ENCODE results near the gene PCED1A.

PCED1A gene

DNA sequence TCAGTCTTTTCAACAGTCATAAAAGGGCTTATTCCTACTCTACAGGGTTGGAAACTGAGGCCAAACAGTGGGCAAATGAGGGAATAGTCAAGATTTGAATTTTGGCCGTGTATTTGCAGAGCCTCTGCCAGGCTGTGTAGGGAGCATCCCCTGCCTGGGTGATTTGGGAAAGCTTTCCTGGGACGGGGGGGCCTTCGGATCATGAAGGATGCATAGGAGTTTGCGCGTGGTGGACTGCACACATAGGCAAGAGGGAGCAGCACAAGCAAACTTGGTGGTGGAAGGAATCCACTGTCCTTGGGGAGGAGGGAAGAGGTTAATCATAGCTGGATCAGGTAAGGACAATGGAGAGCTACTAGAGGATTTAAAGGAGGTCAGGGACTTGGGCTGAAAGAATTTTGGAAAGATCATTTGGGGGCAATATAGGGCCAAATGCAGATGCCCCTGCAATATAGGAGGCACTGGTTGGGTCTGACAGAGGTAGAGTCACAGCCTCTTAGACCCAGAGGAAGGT is 35.3 kb upstream of the PCED1A start:
- Histone ChIP-seq H3K27ac (replicated peaks) (no peak overlapping the region), H3K27me3 (ENCODE audit: insufficient read depth, poor library complexity, severe bottlenecking) (no peaks in the 10 kb centered on the region), H3K4me3 (replicated peaks; ENCODE audit: insufficient read depth, low read length) (no peak overlapping the region)
- no peak for DNase-seq (ENCODE audit: low read depth in 1 of 2, low spot score in 1 of 2)
- TF ChIP-seq, protein P1, sequence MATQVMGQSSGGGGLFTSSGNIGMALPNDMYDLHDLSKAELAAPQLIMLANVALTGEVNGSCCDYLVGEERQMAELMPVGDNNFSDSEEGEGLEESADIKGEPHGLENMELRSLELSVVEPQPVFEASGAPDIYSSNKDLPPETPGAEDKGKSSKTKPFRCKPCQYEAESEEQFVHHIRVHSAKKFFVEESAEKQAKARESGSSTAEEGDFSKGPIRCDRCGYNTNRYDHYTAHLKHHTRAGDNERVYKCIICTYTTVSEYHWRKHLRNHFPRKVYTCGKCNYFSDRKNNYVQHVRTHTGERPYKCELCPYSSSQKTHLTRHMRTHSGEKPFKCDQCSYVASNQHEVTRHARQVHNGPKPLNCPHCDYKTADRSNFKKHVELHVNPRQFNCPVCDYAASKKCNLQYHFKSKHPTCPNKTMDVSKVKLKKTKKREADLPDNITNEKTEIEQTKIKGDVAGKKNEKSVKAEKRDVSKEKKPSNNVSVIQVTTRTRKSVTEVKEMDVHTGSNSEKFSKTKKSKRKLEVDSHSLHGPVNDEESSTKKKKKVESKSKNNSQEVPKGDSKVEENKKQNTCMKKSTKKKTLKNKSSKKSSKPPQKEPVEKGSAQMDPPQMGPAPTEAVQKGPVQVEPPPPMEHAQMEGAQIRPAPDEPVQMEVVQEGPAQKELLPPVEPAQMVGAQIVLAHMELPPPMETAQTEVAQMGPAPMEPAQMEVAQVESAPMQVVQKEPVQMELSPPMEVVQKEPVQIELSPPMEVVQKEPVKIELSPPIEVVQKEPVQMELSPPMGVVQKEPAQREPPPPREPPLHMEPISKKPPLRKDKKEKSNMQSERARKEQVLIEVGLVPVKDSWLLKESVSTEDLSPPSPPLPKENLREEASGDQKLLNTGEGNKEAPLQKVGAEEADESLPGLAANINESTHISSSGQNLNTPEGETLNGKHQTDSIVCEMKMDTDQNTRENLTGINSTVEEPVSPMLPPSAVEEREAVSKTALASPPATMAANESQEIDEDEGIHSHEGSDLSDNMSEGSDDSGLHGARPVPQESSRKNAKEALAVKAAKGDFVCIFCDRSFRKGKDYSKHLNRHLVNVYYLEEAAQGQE (IDR thresholded peaks at IDR 0.05; ENCODE audit: insufficient replicate concordance, low read depth): no peak
- TF ChIP-seq, protein P2, sequence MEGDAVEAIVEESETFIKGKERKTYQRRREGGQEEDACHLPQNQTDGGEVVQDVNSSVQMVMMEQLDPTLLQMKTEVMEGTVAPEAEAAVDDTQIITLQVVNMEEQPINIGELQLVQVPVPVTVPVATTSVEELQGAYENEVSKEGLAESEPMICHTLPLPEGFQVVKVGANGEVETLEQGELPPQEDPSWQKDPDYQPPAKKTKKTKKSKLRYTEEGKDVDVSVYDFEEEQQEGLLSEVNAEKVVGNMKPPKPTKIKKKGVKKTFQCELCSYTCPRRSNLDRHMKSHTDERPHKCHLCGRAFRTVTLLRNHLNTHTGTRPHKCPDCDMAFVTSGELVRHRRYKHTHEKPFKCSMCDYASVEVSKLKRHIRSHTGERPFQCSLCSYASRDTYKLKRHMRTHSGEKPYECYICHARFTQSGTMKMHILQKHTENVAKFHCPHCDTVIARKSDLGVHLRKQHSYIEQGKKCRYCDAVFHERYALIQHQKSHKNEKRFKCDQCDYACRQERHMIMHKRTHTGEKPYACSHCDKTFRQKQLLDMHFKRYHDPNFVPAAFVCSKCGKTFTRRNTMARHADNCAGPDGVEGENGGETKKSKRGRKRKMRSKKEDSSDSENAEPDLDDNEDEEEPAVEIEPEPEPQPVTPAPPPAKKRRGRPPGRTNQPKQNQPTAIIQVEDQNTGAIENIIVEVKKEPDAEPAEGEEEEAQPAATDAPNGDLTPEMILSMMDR (IDR thresholded peaks at IDR 0.05; ENCODE audit: insufficient read depth, low read length): no peak
- TF ChIP-seq POLR2AphosphoS5 (IDR thresholded peaks at IDR 0.05; ENCODE audit: low read depth): no peak
- no peak for TF ChIP-seq SPI1 (IDR thresholded peaks at IDR 0.05; ENCODE audit: borderline replicate concordance, low read depth)
- no peak for TF ChIP-seq GABPA (IDR thresholded peaks at IDR 0.05; ENCODE audit: low read depth)

DNA sequence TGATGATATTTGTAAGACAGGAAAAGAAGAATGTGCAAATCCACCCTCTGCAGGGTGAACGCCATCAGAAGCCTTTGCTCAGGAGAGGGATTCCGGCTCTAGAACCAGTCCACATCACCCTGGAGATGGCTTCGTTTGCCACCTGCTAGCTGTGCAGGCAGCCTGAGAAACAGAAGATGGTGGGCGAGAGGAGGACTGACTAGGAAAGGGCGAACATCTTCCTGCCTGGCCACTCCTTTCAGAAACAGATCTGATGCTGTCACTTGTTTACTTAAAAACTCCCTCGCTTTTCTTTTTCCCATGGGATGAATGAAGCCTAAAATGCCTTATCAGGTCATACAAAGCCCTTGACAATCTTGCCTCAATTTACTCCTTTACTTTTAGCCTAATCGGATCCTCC is 34.0 kb upstream of the PCED1A start:
- no peaks in the 10 kb centered on the region for H3K27me3 ChIP-seq (ENCODE audit: insufficient read depth, poor library complexity, severe bottlenecking)
- H3K27ac ChIP-seq (replicated peaks): no peak overlapping the region
- no peak for DNase-seq (ENCODE audit: low read depth in 1 of 2, low spot score in 1 of 2)
- TF ChIP-seq, protein P2 (IDR thresholded peaks at IDR 0.05; ENCODE audit: insufficient read depth, low read length): no peak
- TF ChIP-seq, protein P1 (IDR thresholded peaks at IDR 0.05; ENCODE audit: insufficient replicate concordance, low read depth): no peak
- TF ChIP-seq SPI1 (IDR thresholded peaks at IDR 0.05; ENCODE audit: borderline replicate concordance, low read depth): no peak
- TF ChIP-seq GABPA (IDR thresholded peaks at IDR 0.05; ENCODE audit: low read depth): no peak
- TF ChIP-seq POLR2AphosphoS5 (IDR thresholded peaks at IDR 0.05; ENCODE audit: low read depth): no peak
- H3K4me3 ChIP-seq (replicated peaks; ENCODE audit: insufficient read depth, low read length): peak overlapping the region; percentile 93

DNA sequence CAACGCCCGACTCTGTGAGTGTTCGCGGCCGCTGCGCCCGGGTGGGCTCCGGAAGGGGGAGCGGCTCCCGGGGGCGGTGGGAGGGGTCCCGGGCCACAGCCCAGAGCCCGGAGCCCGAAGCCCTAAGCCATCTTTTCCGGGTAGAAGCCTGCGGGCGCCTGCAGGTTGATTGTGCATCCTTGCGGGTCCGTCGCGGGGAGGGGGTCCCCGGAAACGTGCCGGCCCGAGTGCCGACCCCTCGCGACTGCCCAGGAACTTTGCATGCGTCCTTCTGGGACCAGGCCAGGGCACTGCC is 33.2 kb upstream of the PCED1A start:
- Histone ChIP-seq H3K27ac (replicated peaks) (peak overlapping the region; percentile 74), H3K27me3 (ENCODE audit: insufficient read depth, poor library complexity, severe bottlenecking) (no peaks in the 10 kb centered on the region), H3K4me3 (replicated peaks; ENCODE audit: insufficient read depth, low read length) (peak overlapping the region; percentile 93)
- TF ChIP-seq POLR2AphosphoS5 (IDR thresholded peaks at IDR 0.05; ENCODE audit: low read depth): no peak
- DNase-seq (ENCODE audit: low read depth in 1 of 2, low spot score in 1 of 2): peak in 1 of 2 experiments; percentile 10

DNA sequence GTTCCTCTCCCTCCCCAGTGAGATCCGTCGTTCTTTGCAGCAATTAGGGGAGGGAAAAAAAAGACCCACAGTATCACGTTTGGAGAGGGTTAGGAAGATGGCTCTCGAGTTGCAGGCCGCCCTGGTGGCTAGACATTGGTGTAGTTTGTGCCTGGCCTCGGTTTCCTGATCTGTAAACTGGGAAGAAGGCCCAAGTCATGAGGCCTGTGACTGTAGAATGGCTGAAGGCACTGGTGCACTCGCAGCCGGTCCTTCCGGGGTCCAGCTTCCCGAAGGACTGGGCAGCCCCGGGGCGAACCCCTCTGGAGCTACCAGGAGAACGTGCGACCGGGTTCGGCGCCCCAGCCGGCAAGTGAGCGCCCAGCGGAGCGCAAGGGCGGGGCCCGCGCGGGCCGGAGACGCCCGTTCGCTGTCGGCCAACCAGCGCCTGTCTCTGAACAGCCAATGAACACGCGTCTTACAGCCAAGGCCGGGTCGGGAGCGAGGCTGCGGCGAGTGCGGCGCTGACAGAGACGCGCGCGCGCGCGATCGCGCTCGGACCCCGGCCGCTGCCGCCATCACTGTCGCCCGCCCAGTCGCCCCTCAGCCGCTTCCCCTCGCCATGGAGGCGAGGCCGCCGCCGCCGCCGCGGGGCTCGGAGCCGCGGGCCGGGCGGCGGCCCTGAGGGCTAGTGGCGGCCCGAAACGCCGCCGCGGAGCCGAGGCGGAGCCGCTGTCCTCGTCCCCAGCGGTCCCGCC is 32.7 kb upstream of the PCED1A start, which contains the start of gene PTPRA:
Gene PTPRA (plus strand): TSS at position 472 of the 737 bp plus-strand sequence. CDS start 90,797 bp downstream, outside the sequence.
- Histone ChIP-seq H3K27ac (replicated peaks) (peak within 1 kb of the TSS; percentile 80), H3K27me3 (ENCODE audit: insufficient read depth, poor library complexity, severe bottlenecking) (no peaks in the 10 kb centered on the region), H3K4me3 (replicated peaks; ENCODE audit: insufficient read depth, low read length) (peak within 1 kb of the TSS; percentile 93)
- DNase-seq (ENCODE audit: low read depth in 1 of 2, low spot score in 1 of 2): peak; percentile 89 to 94
- TF ChIP-seq SPI1 (IDR thresholded peaks at IDR 0.05; ENCODE audit: borderline replicate concordance, low read depth) (no peak), POLR2AphosphoS5 (IDR thresholded peaks at IDR 0.05; ENCODE audit: low read depth) (peak; percentile 83; the same call in 1 of the 2 replicates), GABPA (IDR thresholded peaks at IDR 0.05; ENCODE audit: low read depth) (no peak)
- TF ChIP-seq, protein P2 (IDR thresholded peaks at IDR 0.05; ENCODE audit: insufficient read depth, low read length): no peak
- TF ChIP-seq, protein P1 (IDR thresholded peaks at IDR 0.05; ENCODE audit: insufficient replicate concordance, low read depth): peak; percentile 24
